TTC549 (cell line): Measurements from ENCODE around the gene RNF135.
"Not testable (repeated sequence)": the region's sequence is repeated elsewhere in the genome, so short reads cannot be mapped to it uniquely, and the experiment has no call there.

ENCODE experiments used
- FAIRE-seq: peaks from 2 replicates; lab custom pipeline; 2012; peaks lifted over from hg19 to GRCh38; lab: Jason Lieb, UNC

The RNF135 gene

DNA sequence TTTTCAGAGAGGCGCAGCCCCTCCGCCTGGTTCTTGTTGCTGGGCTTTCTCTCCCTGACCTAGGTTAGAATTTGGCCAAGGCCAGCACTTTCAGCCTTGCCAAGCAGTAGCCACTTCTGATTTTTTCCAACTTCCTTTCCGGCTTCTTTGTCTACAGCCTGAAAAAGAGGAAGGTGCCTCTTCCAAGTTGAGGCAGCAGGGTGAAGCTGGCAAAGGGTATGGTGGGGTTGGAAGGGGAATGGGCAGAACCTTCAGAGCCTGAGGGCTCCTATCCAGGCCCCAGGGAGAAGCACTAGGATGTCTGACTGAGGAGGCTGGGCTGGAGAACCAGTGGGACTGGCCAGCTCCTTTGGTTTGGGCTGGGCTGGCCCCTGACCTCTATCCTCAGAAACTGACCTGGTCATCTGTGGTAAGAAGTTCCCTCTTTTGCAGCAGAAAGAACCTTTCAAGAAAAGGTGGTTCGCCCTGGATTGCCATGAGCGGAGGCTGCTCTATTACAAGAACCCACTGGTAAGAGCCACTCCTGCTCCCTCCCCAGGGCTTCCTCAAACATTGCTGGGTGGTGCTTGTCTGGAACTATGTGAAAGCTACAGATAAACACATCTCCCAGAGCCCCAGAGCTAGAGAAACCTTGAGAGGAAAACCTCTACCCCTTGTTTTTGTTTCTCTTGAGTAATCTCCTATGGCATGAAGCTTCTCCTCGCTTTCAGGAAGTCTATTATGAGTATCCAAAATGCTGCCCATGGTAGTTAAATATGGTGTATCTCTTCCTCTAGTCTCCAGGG is 16.6 kb upstream of the RNF135 start:
- FAIRE-seq, result no peak

DNA sequence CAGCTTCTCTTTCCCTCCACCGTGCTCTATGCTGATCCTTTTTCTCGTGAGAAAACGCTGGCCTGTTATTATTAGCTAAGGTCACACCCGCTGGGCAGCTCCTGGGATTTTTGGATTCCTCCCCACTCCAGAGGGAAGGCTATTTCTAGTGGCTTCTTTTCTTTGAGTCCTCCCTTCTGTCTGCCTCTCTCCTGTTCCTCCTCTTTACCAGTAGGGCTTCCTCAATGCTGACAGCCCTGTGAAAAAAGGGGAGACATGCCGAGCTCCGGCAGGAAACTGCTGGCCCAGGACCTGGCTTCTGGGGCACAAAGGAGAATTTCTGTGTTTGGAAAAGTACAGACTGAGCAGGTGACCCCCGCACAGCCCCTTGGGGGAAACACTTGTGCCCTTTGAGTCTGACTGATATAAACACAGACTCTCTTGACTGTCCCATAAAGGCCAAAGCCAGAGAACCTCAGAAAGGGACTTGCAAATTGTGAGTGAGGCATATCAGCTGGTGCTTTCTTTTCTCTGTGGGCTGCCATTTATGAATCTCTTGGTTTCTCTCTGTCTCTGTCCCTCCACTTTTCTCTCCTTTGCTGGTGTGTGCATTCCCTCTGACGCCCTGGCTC is 14.0 kb upstream of the RNF135 start:
- no peak for FAIRE-seq

DNA sequence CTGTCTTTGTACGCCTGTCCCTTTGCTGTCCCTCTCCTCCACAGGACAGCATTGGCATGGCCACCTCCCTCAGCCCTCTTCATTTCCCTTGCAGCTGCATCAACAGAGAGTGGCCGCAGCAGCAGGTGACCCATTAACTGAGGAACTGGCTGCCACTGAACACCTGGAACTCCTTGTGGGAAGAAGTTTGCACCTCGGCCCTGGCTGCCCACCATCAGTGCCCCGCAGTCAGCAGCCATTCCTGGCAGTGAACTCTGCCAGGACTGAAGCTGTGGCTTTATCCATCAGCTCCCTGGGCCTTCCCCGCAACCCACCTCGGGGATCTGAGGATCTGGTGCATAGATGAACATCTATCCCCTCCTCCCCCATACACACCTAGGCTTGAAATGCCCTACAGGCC is 13.1 kb upstream of the RNF135 start:
- no peak for FAIRE-seq

DNA sequence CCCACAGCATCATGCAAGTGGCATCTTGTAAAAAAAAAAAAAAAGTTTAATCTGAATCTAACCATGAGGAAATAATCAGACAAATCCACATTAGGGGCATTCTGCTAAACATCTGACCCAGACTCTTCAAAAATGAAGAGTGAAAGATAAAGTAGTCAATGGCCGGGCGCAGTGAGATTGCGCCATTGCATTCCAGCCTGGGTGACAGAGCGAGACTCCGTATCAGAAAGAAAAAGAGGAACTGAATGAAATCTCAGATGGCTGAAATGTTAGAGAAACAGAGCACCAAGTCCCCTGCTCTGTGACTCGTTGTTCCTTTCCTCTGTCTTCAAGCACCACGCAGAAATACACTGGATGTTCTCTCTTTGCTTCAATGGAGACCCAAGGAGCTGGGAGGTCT is 12.7 kb upstream of the RNF135 start:
- FAIRE-seq, result no peak

DNA sequence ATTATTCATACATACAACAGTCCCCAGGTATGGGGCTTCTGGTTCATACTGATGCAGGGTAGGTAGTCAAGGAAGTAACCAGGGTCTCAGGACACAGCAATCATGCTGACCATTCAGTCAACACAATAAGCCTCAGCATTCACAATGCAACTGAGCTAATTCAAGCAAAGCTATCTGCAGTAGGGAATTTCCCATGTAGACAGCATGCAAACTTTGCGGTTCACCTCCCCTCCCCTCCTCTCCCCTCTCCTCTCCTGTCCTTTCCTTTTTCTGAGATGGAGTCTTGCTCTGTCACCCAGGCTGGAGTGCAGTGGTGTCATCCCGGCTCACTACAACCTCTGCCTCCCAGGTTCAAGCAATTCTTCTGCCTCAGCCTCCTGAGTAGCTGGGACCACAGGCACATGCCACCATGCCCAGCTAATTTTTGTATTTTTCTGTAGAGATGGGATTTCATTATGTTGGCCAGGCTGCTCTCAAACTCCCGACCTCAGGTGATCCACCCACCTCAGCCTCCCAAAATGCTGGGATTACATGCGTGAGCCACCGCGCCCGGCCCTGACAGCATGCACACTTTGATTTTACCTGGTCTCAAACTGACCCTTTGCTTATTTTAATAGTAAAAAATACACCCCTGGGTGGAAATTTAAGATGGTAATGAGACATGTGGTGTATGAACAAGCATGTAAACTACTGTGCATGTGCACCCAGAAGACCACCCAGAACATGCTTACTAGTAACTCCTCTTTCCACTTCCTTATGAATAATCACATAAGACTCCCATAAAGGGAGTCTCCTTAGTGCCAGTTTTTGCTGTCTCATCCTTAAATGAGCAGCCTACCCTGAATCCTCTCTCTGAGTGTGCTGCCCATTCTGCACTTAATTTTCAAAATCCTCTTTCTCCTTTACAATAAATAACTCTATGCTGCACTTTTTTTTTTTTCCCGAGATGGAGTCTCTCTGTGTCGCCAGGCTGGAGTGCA is 9.3 kb upstream of the RNF135 start:
- FAIRE-seq, result no peak

DNA sequence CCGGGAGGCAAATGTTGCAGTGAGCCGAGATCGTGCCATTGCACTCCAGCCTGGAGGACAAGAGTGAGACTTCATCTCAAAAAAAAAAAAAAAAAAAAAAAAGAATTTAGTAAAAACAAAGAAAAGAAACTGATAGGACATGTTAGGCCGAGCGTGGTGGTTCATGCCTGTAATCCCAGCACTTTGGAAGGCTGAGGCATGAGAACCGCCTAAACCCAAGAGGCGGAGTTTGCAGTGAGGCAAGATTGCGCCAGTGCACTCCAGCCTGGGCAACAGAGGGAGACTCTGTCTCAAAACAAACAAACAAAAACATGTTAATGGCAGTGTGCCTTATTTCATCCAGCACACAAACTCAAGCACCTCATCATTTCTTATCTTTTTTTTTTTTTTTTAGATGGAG is 6.5 kb upstream of the RNF135 start:
- not testable (repeated sequence) for FAIRE-seq

DNA sequence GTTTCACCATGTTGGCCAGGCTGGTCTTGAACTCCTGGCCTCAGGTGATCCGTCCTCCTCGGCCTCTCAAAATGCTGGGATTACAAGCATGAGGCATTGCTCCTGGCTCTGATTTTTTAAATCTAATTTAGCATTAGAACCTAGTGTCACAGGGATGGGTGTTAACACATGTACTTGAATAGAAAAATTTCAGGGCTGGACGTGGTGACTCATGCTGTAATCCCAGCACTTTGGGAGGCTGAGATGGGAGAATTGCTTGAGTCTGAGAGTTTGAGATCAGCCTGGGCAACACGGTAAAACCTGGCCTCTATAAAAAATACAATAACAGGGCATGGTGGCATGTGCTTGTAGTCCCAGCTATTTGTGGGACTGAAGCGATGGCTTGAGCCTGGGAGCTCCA is 6.0 kb upstream of the RNF135 start:
- FAIRE-seq, result no peak

DNA sequence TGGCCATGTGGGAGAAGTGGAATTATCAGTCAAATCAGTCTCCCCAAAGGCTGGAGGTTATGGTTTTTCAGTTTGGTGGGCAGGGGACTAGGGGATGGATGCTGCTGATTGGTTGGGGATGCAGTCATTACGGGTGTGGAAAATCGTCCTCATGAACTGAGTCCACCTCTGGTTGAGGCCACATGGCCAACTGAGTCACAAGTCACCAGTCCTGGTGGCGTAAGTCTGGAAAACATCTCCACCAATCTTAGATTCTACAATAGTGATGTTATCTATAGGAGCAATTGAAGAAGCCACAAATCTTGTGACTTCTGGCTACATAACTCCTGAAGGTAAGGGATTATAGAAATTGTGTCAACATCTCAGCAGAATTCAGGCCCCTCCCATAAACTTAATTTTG is 5.2 kb upstream of the RNF135 start:
- no peak for FAIRE-seq

DNA sequence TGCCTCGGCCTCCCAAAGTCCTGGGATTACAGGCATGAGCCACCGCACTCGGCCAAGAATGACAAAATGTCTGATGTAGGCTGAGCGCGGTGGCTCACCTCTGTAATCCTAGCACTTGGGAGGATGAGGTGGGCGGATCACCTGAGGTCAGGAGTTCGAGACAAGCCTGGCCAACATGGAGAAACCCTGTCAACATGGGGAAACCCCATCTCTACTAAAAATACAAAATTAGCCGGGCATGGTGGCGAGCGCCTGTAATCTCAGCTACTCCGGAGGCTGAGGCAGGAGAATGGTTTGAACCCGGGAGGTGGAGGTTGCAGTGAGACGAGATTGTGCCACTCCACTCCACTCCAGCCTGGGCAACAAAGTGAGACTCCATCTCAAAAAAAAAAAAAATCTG is 2.9 kb upstream of the RNF135 start:
- FAIRE-seq, result not testable (repeated sequence)

DNA sequence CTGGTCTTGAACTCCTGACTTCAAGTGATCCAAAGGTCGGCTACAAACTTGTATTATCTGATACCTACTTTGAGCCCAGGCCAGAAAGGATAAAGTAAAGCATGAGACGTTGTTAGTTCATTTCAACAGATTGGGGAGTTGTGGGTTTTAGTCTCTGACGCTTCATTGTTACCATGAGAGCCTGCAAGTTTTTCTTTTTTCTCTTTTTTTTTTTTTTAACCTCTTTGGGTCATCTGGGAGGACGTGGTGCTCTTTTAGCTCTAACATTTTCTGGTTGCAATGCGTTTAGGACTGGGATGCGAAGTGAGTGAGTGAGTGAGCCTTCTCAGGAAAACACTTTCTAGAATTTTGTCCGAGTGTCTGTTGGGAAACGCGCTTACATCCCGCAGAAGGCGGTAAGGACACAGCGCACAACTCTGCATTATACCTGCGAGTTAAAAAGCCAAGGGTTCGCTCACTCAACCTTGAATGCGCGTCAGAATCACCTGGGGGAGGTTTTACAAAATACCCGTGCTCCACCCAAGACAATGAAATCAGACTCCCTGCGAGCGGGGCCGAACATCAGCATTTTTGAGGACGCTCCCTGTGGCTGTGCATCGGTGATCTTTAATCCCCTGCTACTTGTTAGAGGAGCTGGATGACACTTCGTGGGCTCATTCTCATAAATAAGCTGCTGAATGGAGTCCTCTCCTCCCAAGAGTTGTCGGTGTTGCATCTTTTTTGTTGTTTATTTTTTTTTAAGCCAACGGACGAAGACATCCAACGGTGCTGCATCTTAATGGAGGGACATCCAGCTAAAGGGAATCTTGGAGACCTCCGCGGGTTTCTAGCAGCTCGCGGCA is 629 bp upstream of the RNF135 start:
- FAIRE-seq, result no peak

DNA sequence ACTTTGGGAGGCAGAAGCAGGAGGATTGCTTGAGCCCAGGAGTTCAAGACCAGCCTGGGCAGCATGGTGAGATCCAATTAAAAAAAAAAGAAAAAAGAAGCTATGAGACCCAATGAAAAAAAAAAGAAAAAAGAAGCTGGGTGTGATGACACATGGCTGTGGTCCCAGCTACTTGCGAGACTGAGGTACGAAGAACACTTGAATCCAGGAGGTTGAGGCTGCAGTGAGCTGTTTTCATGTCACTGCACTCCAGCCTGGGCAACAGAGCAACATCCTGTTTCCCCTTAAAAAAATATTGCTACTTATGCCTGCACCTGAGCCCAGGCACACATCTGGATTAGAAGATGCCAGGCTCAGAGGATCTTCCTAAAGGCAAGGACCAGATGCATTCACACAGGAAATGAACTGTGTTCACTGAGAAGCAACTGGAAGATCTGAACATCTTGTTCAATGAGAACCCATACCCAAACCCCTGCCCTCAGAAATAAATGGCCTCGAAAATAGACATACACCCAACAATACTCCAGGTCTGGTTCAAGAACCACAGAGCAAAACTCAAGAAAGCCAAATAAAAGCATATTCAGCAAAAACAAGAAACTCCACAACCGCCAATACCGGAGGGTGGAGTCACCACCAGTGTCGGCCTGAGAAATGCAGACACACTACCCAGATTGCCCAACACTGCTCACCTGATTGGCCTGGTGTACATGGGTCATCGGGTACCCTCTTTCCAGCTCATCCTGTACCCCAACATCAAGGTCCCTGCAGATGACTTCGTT is 4.4 kb downstream of the RNF135 start:
- no peak for FAIRE-seq

DNA sequence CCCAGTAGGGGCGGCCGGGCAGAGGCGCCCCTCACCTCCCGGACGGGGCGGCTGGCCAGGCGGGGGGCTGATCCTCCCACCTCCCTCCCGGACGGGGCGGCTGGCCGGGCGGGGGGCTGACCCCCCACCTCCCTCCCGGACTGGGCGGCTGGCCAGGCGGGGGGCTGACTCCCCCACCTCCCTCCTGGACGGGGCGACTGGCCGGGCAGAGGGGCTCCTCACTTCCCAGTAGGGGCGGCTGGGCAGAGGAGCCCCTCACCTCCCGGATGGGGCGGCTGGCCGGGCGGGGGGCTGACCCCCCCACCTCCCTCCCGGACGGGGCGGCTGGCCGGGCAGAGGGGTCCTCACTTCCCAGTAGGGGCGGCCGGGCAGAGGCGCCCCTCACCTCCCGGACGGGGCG is 9.1 kb downstream of the RNF135 start:
- FAIRE-seq, result not testable (repeated sequence)

DNA sequence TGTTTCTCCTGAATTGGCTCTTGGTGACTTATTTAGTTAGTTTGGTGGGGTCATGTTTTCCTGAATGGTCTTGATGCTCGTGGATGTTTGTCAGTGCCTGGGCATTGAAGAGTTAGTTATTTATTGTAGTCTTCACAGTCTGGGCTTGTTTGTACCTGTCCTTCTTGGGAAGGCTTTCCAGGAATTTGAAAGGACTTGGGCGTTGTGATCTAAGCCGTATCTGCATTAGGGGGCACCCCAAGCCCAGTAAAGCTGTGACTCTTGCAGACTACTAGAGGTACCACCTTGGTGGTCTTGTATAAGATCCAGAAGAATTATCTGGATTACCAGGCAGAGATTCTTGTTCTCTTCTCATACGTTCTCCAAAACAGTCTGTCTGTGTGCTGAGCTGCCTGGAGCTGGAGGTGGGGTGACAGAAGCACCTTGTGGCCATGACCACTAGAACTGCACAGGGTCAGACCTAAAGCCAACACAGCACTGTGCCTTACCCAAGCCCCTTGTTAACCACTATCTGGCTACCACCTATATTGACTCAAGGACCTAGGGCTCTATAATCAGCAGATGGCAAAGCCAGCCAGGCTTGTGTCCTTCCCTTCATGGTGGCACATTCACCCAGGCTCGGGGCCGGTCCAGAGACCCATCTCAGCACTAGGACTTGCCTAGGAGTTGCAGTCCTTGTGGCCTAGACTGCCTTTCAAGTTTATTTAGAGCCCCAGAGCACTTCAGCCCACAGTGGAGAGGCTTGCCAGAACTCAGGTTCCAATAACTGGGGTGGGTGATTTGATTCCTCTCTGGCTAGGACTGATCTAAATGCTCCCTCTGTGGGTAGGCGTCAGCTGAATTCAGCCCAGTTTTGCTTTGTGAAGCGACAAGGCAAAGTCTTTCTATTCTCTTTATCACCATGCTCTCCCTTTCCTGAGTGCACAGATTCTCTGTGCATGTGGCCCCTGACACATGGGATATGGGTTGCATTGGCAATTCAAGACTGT is 11.0 kb downstream of the RNF135 start:
- no peak for FAIRE-seq

DNA sequence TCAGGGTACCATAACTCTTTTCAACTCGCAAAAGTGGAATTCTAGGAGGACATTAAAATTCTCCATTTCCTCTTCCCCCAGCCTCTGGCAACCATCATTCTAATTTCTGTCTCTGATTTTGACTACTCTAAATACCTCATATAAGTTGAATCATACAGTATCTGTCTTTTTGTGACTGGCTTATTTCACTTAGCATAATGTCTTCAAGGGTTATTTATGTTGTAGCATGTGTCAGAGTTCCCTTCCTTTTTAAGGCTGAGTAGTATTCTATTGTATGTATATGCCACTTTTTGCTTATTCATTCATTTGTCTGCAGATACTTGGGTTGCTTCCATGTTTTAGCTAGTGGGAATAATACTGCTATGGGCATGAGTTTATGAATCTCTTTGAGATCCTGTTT is 12.0 kb downstream of the RNF135 start:
- no peak for FAIRE-seq

DNA sequence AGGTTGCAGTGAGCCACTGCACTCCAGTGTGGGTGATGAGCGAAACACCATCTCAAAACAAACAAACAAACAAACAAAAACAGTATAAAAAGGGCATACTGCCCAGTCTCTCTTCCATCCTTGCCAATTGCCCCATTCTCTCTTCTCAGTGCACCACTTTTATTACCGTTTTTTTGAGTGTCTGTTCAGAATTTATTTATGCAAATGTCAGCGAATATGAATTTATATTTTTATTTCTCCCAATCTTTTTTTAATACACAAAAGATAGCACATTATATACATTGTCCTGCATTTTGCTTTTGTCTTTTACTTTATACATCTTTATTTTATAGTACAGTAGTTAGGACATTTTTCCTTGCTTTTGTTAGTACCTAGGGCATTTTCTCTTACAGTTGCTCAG is 19.6 kb downstream of the RNF135 start:
- no peak for FAIRE-seq

DNA sequence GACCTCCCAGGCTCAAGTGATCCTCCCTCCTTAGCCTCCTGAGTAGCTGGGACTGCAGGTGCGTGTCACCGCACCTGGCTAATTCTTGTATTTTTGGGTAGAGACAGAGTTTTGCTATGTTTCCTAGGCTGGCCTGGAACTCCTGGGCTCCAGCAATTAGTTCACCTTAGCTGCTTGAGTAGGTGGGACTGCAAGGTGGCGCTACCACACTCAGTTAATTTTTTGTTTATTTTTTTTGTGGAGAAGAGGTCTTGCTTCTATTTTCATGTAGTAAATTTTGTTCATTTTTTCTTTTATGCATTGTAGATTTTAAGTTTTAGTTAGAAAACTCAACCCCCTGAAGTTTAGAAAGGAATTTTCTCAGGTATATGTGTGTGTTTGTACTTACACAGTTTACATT is 21.7 kb downstream of the RNF135 start:
- no peak for FAIRE-seq

DNA sequence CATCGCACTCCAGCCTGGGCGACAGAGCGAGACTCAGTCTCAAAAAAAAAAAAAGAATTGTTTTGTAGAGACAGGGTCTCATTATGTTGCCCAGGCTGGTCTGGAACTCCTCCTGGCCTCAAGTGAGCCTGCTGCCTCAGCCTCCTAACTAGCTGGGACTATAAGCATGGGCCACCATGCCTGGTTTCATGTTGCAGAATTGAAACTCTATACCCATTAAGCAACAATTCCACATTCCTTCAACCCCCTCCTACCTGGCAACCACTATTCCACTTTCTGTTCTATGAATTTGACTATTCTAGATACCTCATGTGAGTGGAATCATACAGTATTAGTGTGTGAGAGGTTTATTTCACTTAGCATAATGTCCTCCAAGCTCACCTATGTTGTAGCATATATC is 24.5 kb downstream of the RNF135 start:
- no peak for FAIRE-seq

DNA sequence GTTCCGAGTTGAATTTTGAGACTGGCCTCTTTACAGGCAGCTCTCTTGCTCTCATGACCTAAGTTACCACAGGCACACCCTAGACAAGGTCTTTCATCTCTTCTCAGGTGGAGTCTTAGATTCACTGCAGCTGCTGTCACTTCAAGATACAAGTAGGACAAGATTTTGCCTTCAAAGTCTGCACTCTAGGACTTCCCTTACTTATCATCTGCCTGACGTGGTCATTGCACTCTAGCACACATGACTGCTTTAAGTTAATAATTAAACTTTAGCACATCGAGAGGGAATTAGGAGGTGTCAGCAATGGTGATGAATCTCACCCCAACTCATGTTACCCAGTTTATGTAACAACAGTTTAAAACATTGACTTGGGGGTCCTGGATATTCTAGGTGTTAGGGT is 25.6 kb downstream of the RNF135 start:
- FAIRE-seq, result no peak

DNA sequence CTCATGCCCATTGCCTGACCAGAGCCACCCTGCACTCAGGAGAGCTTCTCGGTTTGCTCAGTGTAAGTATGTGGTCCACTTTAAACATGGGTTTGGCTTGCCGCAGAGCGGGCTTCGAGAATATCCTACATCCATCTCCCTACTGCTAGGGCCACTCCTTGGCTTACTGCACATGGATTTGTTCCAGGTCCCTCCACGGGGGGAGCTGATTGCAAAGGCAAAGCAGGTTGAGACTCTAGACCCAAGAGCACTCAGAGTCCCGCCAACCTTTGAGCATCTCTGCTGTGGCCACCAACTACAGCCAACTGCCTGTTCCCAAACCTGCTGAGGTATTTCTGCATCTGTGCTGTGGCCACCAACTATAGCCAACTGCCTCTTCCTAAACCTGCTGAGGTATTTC is 26.4 kb downstream of the RNF135 start:
- no peak for FAIRE-seq

DNA sequence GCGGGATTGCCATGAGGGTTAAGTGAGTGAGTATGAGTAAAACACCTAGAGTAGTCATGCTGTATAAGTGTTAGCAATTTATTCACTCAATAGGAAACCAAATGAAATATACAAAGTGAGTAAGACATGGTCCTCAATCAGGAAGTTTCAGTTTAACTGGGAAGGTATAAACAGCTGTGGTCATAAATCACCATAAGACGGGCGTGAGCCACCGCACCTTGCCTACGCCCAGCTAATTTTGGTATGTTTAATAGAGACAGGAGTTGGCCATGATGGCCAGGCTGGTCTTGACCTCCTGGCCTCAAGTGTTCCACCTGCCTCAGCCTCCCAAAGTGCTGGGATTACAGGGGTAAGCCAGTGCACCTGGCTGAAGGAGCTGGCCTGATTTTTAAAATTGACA is 27.0 kb downstream of the RNF135 start:
- FAIRE-seq, result no peak
